GM19324 (cell line): Measurements from ENCODE around the gene ARL17A.
"Not testable (repeated sequence)": the region's sequence is repeated elsewhere in the genome, so short reads cannot be mapped to it uniquely, and the experiment has no call there.

Experiments
- ATAC-seq: cut with Tn5 transposase; IDR thresholded peaks from one replicate; pipeline ENCODE4 v1.9.1; 2021; ENCODE audit warnings: mild to moderate bottlenecking, moderate library complexity; ENCODE audit not compliant: unreplicated experiment, low FRiP score

ARL17A gene

GRCh38 chr17:46579083-46580075 lies at the start of gene ARL17A:
TSS of gene ARL17A (minus strand) at chr17:46579691. CDS start at chr17:46576322, 3,369 bp downstream.
- ATAC-seq = peak; percentile 98

GRCh38 chr17:46628753-46629436 lies 49.4 kb upstream of the ARL17A start:
- ATAC-seq = not testable (repeated sequence)

- not testable (repeated sequence) for ATAC-seq
These were observed 48.0 kb upstream of the ARL17A start for GRCh38 chr17:46627452-46627851.

DNA sequence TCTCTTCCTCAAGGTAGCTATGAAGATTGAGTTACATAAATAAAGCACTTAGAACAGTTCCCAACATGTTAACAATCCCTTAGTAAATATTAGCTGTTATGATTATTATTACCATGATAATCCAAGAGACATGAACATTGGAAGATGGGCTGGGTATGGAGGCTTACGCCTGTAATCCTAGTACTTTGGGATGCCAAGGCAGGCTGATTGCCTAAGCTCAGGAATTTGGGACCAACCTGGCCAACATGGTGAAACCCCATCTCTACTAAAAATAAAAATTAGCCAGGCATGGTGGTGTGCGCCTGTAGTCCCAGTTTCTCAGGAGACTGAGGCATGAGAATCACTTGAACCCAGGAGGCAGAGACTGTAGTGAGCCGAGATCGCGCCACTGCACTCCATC lies 45.2 kb upstream of the ARL17A start:
- not testable (repeated sequence) for ATAC-seq

DNA sequence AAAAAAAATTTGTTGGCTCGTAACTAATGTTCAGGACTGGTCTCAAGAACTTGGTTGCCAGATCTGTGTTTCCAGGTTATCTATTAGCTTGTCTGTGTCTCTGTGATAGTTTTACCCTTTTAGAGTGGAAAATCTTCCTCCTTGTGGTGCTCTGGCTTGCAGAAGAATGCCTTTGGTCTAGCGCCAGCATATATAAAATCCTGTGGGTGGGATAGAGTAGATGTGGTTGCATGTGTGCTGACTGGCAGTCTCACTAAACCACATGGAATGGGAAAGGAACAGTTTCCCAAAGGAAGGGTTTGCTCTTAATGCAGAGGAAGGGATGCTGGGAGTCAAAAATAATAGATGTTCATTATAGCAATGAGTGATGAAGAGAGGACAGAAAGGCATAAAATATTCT lies 44.3 kb upstream of the ARL17A start:
- not testable (repeated sequence) for ATAC-seq

- not testable (repeated sequence) for ATAC-seq
These were observed 39.5 kb upstream of the ARL17A start for GRCh38 chr17:46618975-46619374.

GRCh38 chr17:46617121-46617520 lies 37.6 kb upstream of the ARL17A start:
- ATAC-seq = not testable (repeated sequence)

GRCh38 chr17:46613876-46614275 lies 34.4 kb upstream of the ARL17A start:
- ATAC-seq = not testable (repeated sequence)

- not testable (repeated sequence) for ATAC-seq
These were observed 31.8 kb upstream of the ARL17A start for GRCh38 chr17:46611304-46611703.

- peak; percentile 89 for ATAC-seq
These were observed 23.6 kb upstream of the ARL17A start for GRCh38 chr17:46603125-46603524.

DNA sequence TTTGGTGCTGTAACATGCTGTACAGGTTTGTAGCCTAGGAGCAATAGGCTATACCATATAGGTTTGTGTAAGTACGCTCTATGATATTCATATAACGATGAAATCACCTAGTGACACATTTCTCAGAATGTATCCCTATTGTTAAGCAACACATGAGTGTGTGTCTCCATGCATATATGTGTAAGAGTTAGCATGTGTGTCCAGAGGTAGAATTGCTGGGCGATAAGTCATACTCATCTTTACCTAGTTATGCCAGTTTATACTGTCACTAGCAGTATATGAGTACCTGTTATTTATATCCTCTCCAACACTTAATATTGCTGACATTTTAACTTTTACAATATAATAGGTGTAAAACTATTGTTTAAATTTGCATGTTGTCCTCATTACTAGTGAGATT lies 21.3 kb upstream of the ARL17A start:
- not testable (repeated sequence) for ATAC-seq

GRCh38 chr17:46598344-46598931 lies 18.9 kb upstream of the ARL17A start:
- not testable (repeated sequence) for ATAC-seq

GRCh38 chr17:46591332-46591731 lies 11.8 kb upstream of the ARL17A start:
- ATAC-seq = not testable (repeated sequence)

- peak; percentile 88 for ATAC-seq
These were observed 11.0 kb upstream of the ARL17A start, which contains the start of gene NSF for GRCh38 chr17:46590157-46591146. TSS of gene NSF (plus strand) at chr17:46590669. CDS start at chr17:46590776, 107 bp downstream.

GRCh38 chr17:46585444-46585843 lies 6.0 kb upstream of the ARL17A start:
- ATAC-seq = not testable (repeated sequence)

DNA sequence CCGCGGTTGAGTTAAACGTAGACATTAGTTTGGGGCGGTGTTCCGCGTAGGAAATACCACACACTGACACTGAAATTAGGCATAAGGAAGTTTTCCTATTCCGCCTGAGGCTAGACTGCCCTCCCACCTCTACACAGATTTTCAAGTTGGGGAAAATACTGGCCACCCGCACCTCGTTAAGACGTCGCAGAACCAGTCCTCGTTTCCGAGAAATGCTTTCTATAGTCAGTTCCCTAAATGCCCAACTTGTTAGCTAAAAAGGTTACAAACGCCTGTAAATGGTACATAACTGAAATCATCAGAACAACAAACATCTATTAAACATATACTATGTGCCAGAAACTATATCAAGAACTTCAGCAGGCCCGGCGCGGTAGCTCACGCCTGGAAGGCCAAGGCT lies 591 bp upstream of the ARL17A start:
- not testable (repeated sequence) for ATAC-seq

DNA sequence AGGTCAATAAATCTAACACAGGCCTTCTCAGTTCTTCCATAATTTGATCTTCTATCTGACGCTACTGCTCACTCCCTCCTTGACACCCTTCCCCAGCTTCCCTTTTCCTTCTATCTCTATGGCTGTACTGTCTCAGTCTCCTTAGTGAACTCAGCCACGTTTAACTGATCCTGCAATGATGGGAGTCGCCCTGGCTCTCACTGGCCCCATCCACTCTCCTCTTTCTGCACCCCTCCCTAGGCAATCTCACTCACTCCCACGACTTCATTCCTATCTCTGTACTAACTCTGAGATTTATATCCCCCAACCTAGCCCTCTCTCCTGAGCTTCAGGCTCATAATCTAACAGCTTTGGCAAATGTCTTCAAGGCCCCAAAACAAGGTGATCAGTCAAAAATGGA lies 7.7 kb downstream of the ARL17A start:
- ATAC-seq = not testable (repeated sequence)

DNA sequence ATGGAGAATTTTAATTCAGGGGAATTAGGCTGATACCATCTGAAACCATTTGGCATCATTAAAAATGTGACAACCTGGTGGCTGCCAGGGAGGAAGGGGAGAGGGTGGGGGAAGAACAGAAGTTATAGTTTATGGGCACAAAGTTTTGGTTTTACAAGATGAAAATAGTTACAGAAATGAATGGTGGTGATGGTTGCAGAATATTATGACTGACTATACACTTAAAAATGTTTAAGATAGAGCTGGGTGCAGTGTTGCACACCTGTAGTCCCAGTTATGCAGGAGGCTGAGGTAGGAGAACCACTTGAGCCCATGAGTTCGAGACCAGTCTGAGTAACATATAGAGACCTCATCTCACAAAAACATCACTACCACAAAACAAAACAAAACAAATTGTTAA lies 12.5 kb downstream of the ARL17A start:
- not testable (repeated sequence) for ATAC-seq

DNA sequence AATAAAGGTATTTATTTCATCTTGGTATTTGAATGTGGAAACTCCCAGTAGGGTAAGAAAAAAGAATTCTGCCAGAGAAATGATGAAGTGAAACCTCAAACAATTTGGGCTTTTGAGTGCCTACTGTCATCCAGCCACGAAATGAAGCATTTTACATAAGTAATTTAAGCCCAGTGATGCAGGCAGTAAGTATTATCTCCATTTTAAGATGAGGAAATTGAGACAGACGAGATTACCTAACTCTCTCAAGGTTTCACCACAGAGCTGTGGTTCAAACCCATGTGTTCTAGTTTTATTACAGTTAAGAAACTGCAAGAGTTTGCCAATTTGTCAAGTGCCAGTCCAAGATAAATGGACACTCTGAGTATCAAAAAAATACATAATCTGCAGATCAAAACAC lies 13.2 kb downstream of the ARL17A start:
- not testable (repeated sequence) for ATAC-seq
